ENCODE results near the gene ZMYND19.

Gene ZMYND19

DNA sequence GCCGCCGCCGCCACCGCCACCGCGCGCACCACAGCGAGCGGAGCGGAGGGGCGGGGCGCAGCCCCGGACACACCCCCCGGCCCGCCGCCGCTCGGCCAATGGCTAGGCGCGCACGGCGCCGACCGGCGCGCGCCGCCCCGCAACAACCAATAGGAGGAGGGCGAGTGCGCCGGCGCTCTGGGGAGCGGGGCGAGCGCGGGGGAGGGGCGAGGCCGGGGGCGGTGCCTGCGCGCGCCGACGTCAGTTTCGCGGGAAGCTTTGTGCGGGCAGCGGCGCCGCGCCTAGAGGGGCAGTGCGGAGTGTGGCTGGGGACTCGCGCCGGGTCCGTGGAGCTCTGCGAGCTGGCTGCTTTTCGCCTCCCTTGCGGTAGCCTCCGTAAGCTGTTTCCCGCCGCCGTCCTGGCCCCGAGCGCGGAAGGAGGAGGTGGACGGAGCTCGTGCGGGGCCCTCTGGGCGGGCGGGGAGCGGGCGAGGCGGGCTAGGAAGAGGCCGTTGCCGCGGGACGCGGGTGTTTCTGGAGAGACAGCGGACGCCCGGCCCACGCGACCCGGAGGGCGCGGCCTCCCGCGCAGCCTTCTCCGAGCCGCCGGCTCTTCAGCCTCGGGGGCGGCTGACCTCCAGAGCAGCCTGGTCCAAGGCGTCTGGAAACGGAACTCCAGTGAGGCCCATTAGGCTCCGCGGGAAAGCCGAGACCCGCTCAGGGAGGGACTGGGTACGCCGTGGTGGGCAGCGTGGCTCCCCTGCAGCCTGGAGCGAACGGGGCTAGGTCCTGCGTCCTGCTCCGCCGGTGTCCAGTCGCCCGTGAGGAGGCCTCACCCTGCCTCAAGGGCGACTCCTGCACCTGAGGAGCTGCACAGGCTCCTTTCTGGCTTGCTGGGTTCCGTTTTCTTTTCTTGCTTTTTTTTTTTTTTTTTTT, at the start of gene ZMYND19 (continued):
- no peak for TF ChIP-seq ZNF513 (tag by site-specific recombination; IDR thresholded peaks at IDR 0.05)
- TF ChIP-seq, protein P1, sequence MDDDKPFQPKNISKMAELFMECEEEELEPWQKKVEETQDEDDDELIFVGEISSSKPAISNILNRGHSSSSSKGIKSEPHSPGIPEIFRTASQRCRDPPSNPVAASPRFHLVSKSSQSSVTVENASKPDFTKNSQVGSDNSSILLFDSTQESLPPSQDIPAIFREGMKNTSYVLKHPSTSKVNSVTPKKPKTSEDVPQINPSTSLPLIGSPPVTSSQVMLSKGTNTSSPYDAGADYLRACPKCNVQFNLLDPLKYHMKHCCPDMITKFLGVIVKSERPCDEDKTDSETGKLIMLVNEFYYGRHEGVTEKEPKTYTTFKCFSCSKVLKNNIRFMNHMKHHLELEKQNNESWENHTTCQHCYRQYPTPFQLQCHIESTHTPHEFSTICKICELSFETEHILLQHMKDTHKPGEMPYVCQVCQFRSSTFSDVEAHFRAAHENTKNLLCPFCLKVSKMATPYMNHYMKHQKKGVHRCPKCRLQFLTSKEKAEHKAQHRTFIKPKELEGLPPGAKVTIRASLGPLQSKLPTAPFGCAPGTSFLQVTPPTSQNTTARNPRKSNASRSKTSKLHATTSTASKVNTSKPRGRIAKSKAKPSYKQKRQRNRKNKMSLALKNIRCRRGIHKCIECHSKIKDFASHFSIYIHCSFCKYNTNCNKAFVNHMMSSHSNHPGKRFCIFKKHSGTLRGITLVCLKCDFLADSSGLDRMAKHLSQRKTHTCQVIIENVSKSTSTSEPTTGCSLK (tag by site-specific recombination; IDR thresholded peaks at IDR 0.05), result no peak
- no peak for TF ChIP-seq ZNF658 (tag by site-specific recombination; IDR thresholded peaks at IDR 0.05)
- 0 out of 2 replicates have a peak, but pooled peaks have one; percentile 14 for TF ChIP-seq ZNF629 (tag by site-specific recombination; IDR thresholded peaks at IDR 0.05)
- TF ChIP-seq ZNF16 (tag by site-specific recombination; IDR thresholded peaks at IDR 0.05; ENCODE audit: low read depth), result no peak
- TF ChIP-seq KLF9 (tag by site-specific recombination; IDR thresholded peaks at IDR 0.05; ENCODE audit: low read depth), result peak; percentile 65; the same call in 1 of the 2 replicates
- TF ChIP-seq ZNF701 (tag by site-specific recombination; IDR thresholded peaks at IDR 0.05), result no peak
- no peak for TF ChIP-seq ZNF184 (tag by site-specific recombination; IDR thresholded peaks at IDR 0.05)
- no peak for TF ChIP-seq ZNF768 (tag by site-specific recombination; IDR thresholded peaks at IDR 0.05)
- TF ChIP-seq ZNF626 (tag by site-specific recombination; IDR thresholded peaks at IDR 0.05), result no peak
- TF ChIP-seq SCRT1 (tag by site-specific recombination; IDR thresholded peaks at IDR 0.05; ENCODE audit: borderline replicate concordance), result no peak
- TF ChIP-seq, protein P2, sequence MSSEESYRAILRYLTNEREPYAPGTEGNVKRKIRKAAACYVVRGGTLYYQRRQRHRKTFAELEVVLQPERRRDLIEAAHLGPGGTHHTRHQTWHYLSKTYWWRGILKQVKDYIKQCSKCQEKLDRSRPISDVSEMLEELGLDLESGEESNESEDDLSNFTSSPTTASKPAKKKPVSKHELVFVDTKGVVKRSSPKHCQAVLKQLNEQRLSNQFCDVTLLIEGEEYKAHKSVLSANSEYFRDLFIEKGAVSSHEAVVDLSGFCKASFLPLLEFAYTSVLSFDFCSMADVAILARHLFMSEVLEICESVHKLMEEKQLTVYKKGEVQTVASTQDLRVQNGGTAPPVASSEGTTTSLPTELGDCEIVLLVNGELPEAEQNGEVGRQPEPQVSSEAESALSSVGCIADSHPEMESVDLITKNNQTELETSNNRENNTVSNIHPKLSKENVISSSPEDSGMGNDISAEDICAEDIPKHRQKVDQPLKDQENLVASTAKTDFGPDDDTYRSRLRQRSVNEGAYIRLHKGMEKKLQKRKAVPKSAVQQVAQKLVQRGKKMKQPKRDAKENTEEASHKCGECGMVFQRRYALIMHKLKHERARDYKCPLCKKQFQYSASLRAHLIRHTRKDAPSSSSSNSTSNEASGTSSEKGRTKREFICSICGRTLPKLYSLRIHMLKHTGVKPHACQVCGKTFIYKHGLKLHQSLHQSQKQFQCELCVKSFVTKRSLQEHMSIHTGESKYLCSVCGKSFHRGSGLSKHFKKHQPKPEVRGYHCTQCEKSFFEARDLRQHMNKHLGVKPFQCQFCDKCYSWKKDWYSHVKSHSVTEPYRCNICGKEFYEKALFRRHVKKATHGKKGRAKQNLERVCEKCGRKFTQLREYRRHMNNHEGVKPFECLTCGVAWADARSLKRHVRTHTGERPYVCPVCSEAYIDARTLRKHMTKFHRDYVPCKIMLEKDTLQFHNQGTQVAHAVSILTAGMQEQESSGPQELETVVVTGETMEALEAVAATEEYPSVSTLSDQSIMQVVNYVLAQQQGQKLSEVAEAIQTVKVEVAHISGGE (tag by site-specific recombination; conservative IDR thresholded peaks at IDR 0.05; ENCODE audit: low read depth), result 0 out of 2 replicates have a peak, but pooled peaks have one; percentile 43
- TF ChIP-seq GFI1B (tag by site-specific recombination; IDR thresholded peaks at IDR 0.05), result no peak
- TF ChIP-seq ZEB2 (tag by site-specific recombination; IDR thresholded peaks at IDR 0.05), result peak; percentile 64; the same call in 1 of the 2 replicates
- no peak; the same call in 1 of the 2 replicates for TF ChIP-seq ZNF341 (tag by site-specific recombination; IDR thresholded peaks at IDR 0.05; ENCODE audit: low read depth)
- TF ChIP-seq ZNF155 (tag by site-specific recombination; IDR thresholded peaks at IDR 0.05), result no peak
- TF ChIP-seq ZNF610 (tag by site-specific recombination; IDR thresholded peaks at IDR 0.05; ENCODE audit: borderline replicate concordance), result peak; percentile 55; the same call in 1 of the 2 replicates
- TF ChIP-seq, protein P3, sequence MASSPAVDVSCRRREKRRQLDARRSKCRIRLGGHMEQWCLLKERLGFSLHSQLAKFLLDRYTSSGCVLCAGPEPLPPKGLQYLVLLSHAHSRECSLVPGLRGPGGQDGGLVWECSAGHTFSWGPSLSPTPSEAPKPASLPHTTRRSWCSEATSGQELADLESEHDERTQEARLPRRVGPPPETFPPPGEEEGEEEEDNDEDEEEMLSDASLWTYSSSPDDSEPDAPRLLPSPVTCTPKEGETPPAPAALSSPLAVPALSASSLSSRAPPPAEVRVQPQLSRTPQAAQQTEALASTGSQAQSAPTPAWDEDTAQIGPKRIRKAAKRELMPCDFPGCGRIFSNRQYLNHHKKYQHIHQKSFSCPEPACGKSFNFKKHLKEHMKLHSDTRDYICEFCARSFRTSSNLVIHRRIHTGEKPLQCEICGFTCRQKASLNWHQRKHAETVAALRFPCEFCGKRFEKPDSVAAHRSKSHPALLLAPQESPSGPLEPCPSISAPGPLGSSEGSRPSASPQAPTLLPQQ (tag by site-specific recombination; IDR thresholded peaks at IDR 0.05), result peak; percentile 64
- TF ChIP-seq, protein P4, sequence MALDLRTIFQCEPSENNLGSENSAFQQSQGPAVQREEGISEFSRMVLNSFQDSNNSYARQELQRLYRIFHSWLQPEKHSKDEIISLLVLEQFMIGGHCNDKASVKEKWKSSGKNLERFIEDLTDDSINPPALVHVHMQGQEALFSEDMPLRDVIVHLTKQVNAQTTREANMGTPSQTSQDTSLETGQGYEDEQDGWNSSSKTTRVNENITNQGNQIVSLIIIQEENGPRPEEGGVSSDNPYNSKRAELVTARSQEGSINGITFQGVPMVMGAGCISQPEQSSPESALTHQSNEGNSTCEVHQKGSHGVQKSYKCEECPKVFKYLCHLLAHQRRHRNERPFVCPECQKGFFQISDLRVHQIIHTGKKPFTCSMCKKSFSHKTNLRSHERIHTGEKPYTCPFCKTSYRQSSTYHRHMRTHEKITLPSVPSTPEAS (tag by site-specific recombination; IDR thresholded peaks at IDR 0.05), result no peak
- TF ChIP-seq ZFP69B (tag by site-specific recombination; IDR thresholded peaks at IDR 0.05), result no peak
- no peak for TF ChIP-seq ZNF23 (tag by site-specific recombination; IDR thresholded peaks at IDR 0.05; ENCODE audit: borderline replicate concordance)
- TF ChIP-seq PRDM6 (tag by site-specific recombination; IDR thresholded peaks at IDR 0.05), result no peak
- TF ChIP-seq, protein P5, sequence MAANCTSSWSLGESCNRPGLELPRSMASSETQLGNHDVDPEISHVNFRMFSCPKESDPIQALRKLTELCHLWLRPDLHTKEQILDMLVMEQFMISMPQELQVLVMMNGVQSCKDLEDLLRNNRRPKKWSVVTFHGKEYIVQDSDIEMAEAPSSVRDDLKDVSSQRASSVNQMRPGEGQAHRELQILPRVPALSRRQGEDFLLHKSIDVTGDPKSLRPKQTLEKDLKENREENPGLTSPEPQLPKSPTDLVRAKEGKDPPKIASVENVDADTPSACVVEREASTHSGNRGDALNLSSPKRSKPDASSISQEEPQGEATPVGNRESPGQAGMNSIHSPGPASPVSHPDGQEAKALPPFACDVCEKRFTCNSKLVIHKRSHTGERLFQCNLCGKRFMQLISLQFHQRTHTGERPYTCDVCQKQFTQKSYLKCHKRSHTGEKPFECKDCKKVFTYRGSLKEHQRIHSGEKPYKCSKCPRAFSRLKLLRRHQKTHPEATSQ (tag by site-specific recombination; IDR thresholded peaks at IDR 0.05), result peak; percentile 90
- TF ChIP-seq ZNF585B (tag by site-specific recombination; IDR thresholded peaks at IDR 0.05), result no peak
- no peak for TF ChIP-seq ZNF112 (tag by site-specific recombination; IDR thresholded peaks at IDR 0.05)
- TF ChIP-seq ZNF416 (tag by site-specific recombination; IDR thresholded peaks at IDR 0.05), result no peak

All from HEK293 (cell line).